HG03558 (cell line): Measurements from ENCODE around the gene CD48.

ENCODE experiments used
- ATAC-seq: cut with Tn5 transposase; IDR thresholded peaks from one replicate; pipeline ENCODE4 v1.9.1; 2021; ENCODE audit warnings: moderate number of reproducible peaks; ENCODE audit not compliant: unreplicated experiment; ENCODE audit errors: extremely low read depth

CD48 gene

GRCh38 chr1:160638540-160638857 is 73.1 kb downstream of the CD48 start:
- ATAC-seq = no peak

- ATAC-seq = no peak
Measured at GRCh38 chr1:160637821-160638539, 73.6 kb downstream of the CD48 start.

GRCh38 chr1:160637065-160637464 is 74.6 kb downstream of the CD48 start:
- ATAC-seq = no peak

GRCh38 chr1:160636547-160636946 is 75.1 kb downstream of the CD48 start:
- no peak for ATAC-seq

- no peak for ATAC-seq
Measured at GRCh38 chr1:160636076-160636475, 75.5 kb downstream of the CD48 start.

- ATAC-seq = no peak
Measured at GRCh38 chr1:160634543-160635491, 76.8 kb downstream of the CD48 start.

- no peak for ATAC-seq
Measured at GRCh38 chr1:160633330-160633903, 78.2 kb downstream of the CD48 start.

GRCh38 chr1:160631983-160632625 is 79.5 kb downstream of the CD48 start:
- ATAC-seq = no peak

GRCh38 chr1:160630523-160631451 is 80.8 kb downstream of the CD48 start:
- ATAC-seq = no peak

GRCh38 chr1:160629286-160630210 is 82.1 kb downstream of the CD48 start:
- ATAC-seq = no peak

- no peak for ATAC-seq
Measured at GRCh38 chr1:160628799-160629263, 82.8 kb downstream of the CD48 start.
